H9 (cell line): ENCODE data around the gene USH2A. TPM values are rescaled to one million over a fixed set of nuclear protein-coding genes. Genes with fewer than 3 reads are reported as not detected.

Experiments used
- DNase-seq: peaks from one replicate; pipeline ENCODE4 v3.0.0-alpha.2; 2017
- H2AFZ ChIP-seq: one replicate; pipeline ENCODE4 v1.6.1; 2013; ENCODE audit warnings: mild to moderate bottlenecking, low read length, control low read depth, moderate library complexity
- H2AK5ac ChIP-seq: 2 replicates; pipeline ENCODE4 v1.6.1; 2013; ENCODE audit warnings: low read length, control low read depth, mixed read lengths; ENCODE audit not compliant: insufficient read length
- H2BK120ac ChIP-seq: one replicate; pipeline ENCODE4 v1.6.1; 2013; ENCODE audit warnings: low read depth, mild to moderate bottlenecking, low read length, control low read depth, inconsistent platforms; ENCODE audit not compliant: poor library complexity, severe bottlenecking
- H2BK12ac ChIP-seq: 2 replicates; pipeline ENCODE4 v1.6.1; 2013; ENCODE audit warnings: low read length, control low read depth, mixed read lengths, low read depth; ENCODE audit not compliant: insufficient read length
- H2BK15ac ChIP-seq: 2 replicates; pipeline ENCODE4 v1.6.1; 2013; ENCODE audit warnings: low read depth, low read length, control low read depth
- H2BK20ac ChIP-seq: one replicate; pipeline ENCODE4 v1.6.1; 2013; ENCODE audit warnings: low read depth, mild to moderate bottlenecking, low read length, control low read depth, inconsistent platforms; ENCODE audit not compliant: poor library complexity, severe bottlenecking
- H2BK5ac ChIP-seq: 2 replicates; pipeline ENCODE4 v1.6.1; 2013; ENCODE audit warnings: low read length, control low read depth, mixed read lengths; ENCODE audit not compliant: insufficient read length
- H3K14ac ChIP-seq: 2 replicates; pipeline ENCODE4 v1.6.1; 2013; ENCODE audit warnings: low read length, control low read depth; ENCODE audit not compliant: insufficient read depth
- H3K18ac ChIP-seq: 2 replicates; pipeline ENCODE4 v1.6.1; 2013; ENCODE audit warnings: low read depth, mild to moderate bottlenecking, mixed read lengths, low read length, control low read depth; ENCODE audit not compliant: insufficient read length
- H3K23ac ChIP-seq: 2 replicates; pipeline ENCODE4 v1.6.1; 2013; ENCODE audit warnings: low read length, control low read depth, mixed read lengths, low read depth; ENCODE audit not compliant: insufficient read length
- H3K23me2 ChIP-seq: 2 replicates; pipeline ENCODE4 v1.6.1; 2013; ENCODE audit warnings: low read depth, mild to moderate bottlenecking, mixed read lengths, low read length, control low read depth; ENCODE audit not compliant: insufficient read length, poor library complexity, severe bottlenecking
- H3K27ac ChIP-seq: 2 replicates; pipeline ENCODE4 v1.5.1; 2013; ENCODE audit warnings: low read length, control low read depth, mixed read lengths, low read depth; ENCODE audit not compliant: insufficient read length
- H3K27me3 ChIP-seq: 2 replicates; pipeline ENCODE4 v1.6.1; 2013; ENCODE audit warnings: low read length, control low read depth, inconsistent platforms; ENCODE audit not compliant: insufficient read depth
- H3K4ac ChIP-seq: 2 replicates; pipeline ENCODE4 v1.6.1; 2013; ENCODE audit warnings: low read depth, mild to moderate bottlenecking, control low read depth, inconsistent platforms, low read length, moderate library complexity
- H3K4me1 ChIP-seq: 2 replicates; pipeline ENCODE4 v1.6.1; 2013; ENCODE audit warnings: low read length, control low read depth, inconsistent platforms; ENCODE audit not compliant: insufficient read depth
- H3K4me2 ChIP-seq: 2 replicates; pipeline ENCODE4 v1.6.1; 2013; ENCODE audit warnings: low read length, control low read depth, mixed read lengths; ENCODE audit not compliant: insufficient read length, insufficient read depth
- H3K56ac ChIP-seq: 2 replicates; pipeline ENCODE4 v1.6.1; 2013; ENCODE audit warnings: low read depth, mild to moderate bottlenecking, mixed read lengths, low read length, control low read depth; ENCODE audit not compliant: insufficient read length
- H3K79me1 ChIP-seq: 2 replicates; pipeline ENCODE4 v1.6.1; 2013; ENCODE audit warnings: low read depth, mild to moderate bottlenecking, moderate library complexity, low read length, control low read depth, inconsistent platforms; ENCODE audit not compliant: insufficient read depth, poor library complexity, severe bottlenecking
- H3K79me2 ChIP-seq: 2 replicates; pipeline ENCODE4 v1.6.1; 2013; ENCODE audit warnings: low read length, control low read depth, inconsistent platforms; ENCODE audit not compliant: insufficient read depth
- H3K9ac ChIP-seq: 2 replicates; pipeline ENCODE4 v1.6.1; 2013; ENCODE audit warnings: low read length, control low read depth, mixed read lengths; ENCODE audit not compliant: insufficient read length; ENCODE audit errors: extremely low read depth
- H3K9me3 ChIP-seq: one replicate; pipeline ENCODE4 v1.6.1; 2013; ENCODE audit warnings: low read depth, low read length, inconsistent platforms; ENCODE audit not compliant: control insufficient read depth
- H3T11ph ChIP-seq: one replicate; pipeline ENCODE4 v1.6.1; 2013; ENCODE audit warnings: mild to moderate bottlenecking, low read length, control low read depth, inconsistent platforms
- H4K20me1 ChIP-seq: one replicate; pipeline ENCODE4 v1.6.1; 2013; ENCODE audit not compliant: control insufficient read depth, insufficient read length, insufficient read depth
- H4K5ac ChIP-seq: 2 replicates; pipeline ENCODE4 v1.6.1; 2013; ENCODE audit warnings: low read depth, mild to moderate bottlenecking, mixed read lengths, low read length, control low read depth; ENCODE audit not compliant: insufficient read length
- H4K8ac ChIP-seq: replicated peaks from 2 replicates; pipeline ENCODE4 v1.6.1; 2013; ENCODE audit warnings: low read length, control low read depth, mixed read lengths, low read depth; ENCODE audit not compliant: insufficient read length
- H4K91ac ChIP-seq: 2 replicates; pipeline ENCODE4 v1.6.1; 2013; ENCODE audit warnings: low read depth, mild to moderate bottlenecking, moderate library complexity, mixed read lengths, low read length, control low read depth; ENCODE audit not compliant: insufficient read length
- H3K27ac Mint-ChIP-seq, 3 experiments: 2 replicates in 2 of 3; 3 replicates in 1 of 3; pipeline ENCODE4 v1.8.0; 2020 to 2021; ENCODE audit warnings: mixed read lengths in 3 of 3, mild to moderate bottlenecking in 1 of 3, moderate library complexity in 1 of 3
- H3K27me3 Mint-ChIP-seq: 2 replicates; pipeline ENCODE4 v1.8.0; 2021; ENCODE audit warnings: low read depth, mild to moderate bottlenecking, moderate library complexity, mixed read lengths
- H3K36me3 Mint-ChIP-seq, 3 experiments: 2 replicates in 2 of 3; 3 replicates in 1 of 3; pipeline ENCODE4 v1.8.0; 2020 to 2021; ENCODE audit warnings: low read depth in 3 of 3, mixed read lengths in 3 of 3; ENCODE audit not compliant: insufficient read depth in 1 of 3
- H3K4me1 Mint-ChIP-seq, 2 experiments: 2 replicates each; pipeline ENCODE4 v1.8.0; 2020; ENCODE audit warnings: mixed read lengths in 2 of 2
- H3K4me3 Mint-ChIP-seq, 2 experiments: 2 replicates in 1 of 2; 3 replicates in 1 of 2; pipeline ENCODE4 v1.8.0; 2020 to 2021; ENCODE audit warnings: mild to moderate bottlenecking in 2 of 2, mixed read lengths in 2 of 2, moderate library complexity in 1 of 2
- H3K9me3 Mint-ChIP-seq, 2 experiments: 2 replicates in 1 of 2; 3 replicates in 1 of 2; pipeline ENCODE4 v1.8.0; 2020; ENCODE audit warnings: mild to moderate bottlenecking in 2 of 2, mixed read lengths in 2 of 2, moderate library complexity in 1 of 2
- WGBS: extraction: QIAGEN DNeasy Blood & Tissue Kit; methylation state at CpG from one replicate; pipeline ENCODE4 v1.1.7; 2013; ENCODE audit warnings: missing lambda C conversion rate, low lambda C conversion rate, mixed read lengths; ENCODE audit not compliant: insufficient read length; ENCODE audit errors: extremely low coverage; 5-methylcytosine and 5-hydroxymethylcytosine counted together
- total RNA-seq: library from RNA; stranded (reverse); gene quantifications from 2 replicates; pipeline ENCODE4 v1.2.1, GENCODE V29; 2021
- TF ChIP-seq, protein P1 (sequence below): fragments of 200-600 bp; sonication (generic); conservative IDR thresholded peaks from 3 replicates; pipeline ENCODE4 v1.8.0; 2021; ENCODE audit warnings: antibody characterized with exemption, mild to moderate bottlenecking

The USH2A gene
- total RNA-seq, 1 experiment from 2014 or later = 0.11 TPM

DNA sequence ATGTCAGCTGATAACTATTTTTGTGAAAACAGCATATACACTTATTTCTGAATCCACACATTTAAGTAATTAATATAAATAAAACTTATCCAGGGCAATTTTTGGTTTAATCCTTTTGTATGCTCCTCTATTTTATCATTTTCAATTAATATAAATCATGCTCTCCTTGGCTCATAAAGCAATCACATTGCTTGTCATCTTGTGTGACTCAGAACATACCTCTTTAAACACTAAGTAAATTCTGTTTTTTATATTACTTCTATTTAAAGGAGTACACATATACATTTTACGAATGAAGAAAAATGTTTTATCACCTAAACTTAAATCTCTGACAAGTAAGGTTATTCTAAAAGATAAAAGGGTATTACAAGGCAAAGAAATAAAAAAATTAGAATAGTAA lies 175.3 kb downstream of the USH2A start:
- Histone ChIP-seq H3K79me1 (no peaks in the 10 kb centered on the region), H2AFZ (no peak overlapping the region), H2BK20ac (no peak overlapping the region), H3K4me2 (no peak overlapping the region), H3K27ac (no peak overlapping the region), H2BK12ac (no peak overlapping the region), H3K9ac (no peak overlapping the region), H3K18ac (no peak overlapping the region), H2BK15ac (no peak overlapping the region), H3K79me2 (no peaks in the 10 kb centered on the region), H3T11ph (no peak overlapping the region), H3K14ac (no peak overlapping the region), H2AK5ac (no peak overlapping the region), H2BK120ac (no peak overlapping the region), H4K20me1 (no peaks in the 10 kb centered on the region), H4K91ac (no peak overlapping the region), H3K4ac (no peak overlapping the region), H3K56ac (no peak overlapping the region), H3K23me2 (no peaks in the 10 kb centered on the region), H3K23ac (no peak overlapping the region), H4K8ac (no peak overlapping the region), H2BK5ac (no peak overlapping the region), H4K5ac (no peak overlapping the region), H3K9me3 (no peaks in the 10 kb centered on the region), H3K4me1 (peaks cover 5% of the 10 kb centered on the region; the same call in 1 of the 2 replicates), H3K27me3 (no peaks in the 10 kb centered on the region)
- peaks cover 8% of the 10 kb centered on the region in 2 experiments for H3K4me1 Mint-ChIP-seq
- no peak for DNase-seq
- H3K27ac Mint-ChIP-seq = no peak overlapping the region
- no peaks in the 10 kb centered on the region for H3K9me3 Mint-ChIP-seq
- no peak overlapping the region for H3K4me3 Mint-ChIP-seq
- H3K27me3 Mint-ChIP-seq = no peaks in the 10 kb centered on the region
- no CpG with 5 or more reads among the region's 1 CpG for WGBS
- no peaks in the 10 kb centered on the region for H3K36me3 Mint-ChIP-seq
- TF ChIP-seq, protein P1, sequence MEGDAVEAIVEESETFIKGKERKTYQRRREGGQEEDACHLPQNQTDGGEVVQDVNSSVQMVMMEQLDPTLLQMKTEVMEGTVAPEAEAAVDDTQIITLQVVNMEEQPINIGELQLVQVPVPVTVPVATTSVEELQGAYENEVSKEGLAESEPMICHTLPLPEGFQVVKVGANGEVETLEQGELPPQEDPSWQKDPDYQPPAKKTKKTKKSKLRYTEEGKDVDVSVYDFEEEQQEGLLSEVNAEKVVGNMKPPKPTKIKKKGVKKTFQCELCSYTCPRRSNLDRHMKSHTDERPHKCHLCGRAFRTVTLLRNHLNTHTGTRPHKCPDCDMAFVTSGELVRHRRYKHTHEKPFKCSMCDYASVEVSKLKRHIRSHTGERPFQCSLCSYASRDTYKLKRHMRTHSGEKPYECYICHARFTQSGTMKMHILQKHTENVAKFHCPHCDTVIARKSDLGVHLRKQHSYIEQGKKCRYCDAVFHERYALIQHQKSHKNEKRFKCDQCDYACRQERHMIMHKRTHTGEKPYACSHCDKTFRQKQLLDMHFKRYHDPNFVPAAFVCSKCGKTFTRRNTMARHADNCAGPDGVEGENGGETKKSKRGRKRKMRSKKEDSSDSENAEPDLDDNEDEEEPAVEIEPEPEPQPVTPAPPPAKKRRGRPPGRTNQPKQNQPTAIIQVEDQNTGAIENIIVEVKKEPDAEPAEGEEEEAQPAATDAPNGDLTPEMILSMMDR = no peak
